ENCODE measurements around the gene EVA1C.
"Not testable (repeated sequence)": the region's sequence is repeated elsewhere in the genome, so short reads cannot be mapped to it uniquely, and the experiment has no call there.

Gene EVA1C, protein sequence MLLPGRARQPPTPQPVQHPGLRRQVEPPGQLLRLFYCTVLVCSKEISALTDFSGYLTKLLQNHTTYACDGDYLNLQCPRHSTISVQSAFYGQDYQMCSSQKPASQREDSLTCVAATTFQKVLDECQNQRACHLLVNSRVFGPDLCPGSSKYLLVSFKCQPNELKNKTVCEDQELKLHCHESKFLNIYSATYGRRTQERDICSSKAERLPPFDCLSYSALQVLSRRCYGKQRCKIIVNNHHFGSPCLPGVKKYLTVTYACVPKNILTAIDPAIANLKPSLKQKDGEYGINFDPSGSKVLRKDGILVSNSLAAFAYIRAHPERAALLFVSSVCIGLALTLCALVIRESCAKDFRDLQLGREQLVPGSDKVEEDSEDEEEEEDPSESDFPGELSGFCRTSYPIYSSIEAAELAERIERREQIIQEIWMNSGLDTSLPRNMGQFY

DNA sequence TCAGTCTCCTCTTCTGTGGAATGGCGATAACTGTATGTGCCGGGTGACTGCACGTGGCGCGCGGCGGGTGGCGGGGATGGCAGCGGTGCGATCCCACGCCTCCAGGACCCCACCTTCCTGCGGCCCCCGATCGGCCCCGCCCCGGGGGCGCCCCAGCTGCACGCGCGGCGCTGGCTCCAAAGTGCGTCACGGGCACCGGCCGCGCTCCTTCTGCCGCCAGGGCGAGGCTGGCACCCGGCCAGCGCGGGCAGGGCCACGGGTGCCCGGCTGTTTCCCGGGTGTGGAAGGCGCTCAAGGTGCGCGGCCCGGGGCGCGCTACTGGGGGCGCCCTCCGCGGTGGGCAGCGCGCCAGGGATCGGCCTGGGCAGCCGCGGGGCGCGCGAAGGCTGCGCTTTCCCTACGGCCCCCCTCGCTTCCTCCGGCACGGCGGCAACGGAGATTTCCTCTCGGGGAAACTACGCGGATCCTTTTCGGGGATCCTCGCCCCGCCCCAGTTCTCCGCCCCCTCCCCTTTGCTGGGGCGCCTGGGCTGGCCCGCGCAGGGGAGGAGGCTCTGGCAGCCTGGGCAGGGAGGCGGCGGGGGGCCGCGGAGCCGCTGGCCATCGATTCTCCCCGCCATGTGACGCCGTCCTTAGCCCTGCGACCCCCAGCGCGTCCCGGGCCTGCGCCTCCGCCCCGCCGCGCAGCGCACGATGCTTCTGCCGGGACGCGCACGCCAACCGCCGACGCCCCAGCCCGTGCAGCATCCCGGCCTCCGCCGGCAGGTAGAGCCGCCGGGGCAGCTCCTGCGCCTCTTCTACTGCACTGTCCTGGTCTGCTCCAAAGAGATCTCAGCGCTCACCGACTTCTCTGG, at the start of gene EVA1C:
TSS of gene EVA1C (plus strand) at position 545 of the 853 bp plus-strand sequence. CDS start at position 693, 148 bp downstream.
- peak; percentile 64 to 68 for DNase-seq (ENCODE audit: low read depth in 2 of 2)

DNA sequence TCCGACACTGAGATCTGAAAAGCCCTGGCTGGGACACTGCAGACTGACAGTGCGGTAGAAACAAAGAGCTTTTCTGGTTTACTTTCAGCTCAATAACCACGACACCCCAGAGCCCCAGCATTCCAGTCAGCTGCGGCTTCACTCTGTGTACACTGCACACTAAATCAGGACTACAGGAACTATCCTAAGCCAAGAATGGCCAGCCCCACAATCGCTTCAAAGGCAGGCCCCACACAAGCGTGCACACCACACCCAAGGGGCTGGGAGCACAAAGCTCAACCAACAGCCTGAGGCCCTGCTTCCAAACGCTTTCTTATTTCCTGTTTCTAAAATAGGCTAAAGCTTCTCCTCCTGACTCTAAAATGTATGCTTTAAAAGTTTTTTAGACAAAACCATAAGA, 48.1 kb upstream of the EVA1C start:
- no peak for DNase-seq (ENCODE audit: low read depth in 2 of 2)

DNA sequence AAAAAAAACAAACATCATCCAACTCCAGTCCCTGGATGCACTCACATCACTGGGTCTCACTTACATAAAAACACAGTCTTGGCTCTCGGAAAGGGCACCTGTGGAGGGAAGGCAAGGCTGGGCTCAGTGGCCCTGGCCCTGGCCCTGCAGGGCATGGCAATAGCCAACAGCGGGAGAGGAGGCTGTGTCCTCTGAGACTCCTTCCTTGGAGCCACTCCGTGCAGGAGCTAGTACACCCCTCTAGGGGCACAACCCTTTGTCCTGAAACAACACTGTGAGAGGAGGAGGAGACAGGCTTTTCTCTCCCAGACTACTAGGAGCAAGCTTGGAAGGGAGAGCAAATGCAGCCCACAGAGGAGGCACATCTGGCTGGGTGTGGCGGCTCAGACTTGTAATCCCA, 47.7 kb upstream of the EVA1C start:
- no peak for DNase-seq (ENCODE audit: low read depth in 2 of 2)

DNA sequence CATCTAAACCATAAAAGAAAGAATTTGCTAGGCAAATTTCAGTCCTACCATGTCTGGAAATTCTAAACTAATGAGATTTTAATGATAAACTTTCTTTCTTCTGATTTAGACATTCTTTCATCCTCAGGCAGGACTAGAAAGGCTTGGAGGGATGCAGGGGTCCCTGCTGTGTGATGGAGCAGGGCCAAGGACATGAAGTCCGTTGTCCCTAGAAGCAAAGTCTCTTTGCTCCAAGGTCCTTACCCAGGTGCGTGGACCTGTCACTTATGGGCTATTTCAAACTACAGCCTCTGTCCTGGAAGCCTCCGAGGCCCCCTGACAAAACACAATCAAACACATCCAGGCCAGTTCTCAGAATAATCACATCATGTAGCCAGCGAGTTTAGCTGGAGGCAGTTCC, 46.3 kb upstream of the EVA1C start:
- no peak for DNase-seq (ENCODE audit: low read depth in 2 of 2)

DNA sequence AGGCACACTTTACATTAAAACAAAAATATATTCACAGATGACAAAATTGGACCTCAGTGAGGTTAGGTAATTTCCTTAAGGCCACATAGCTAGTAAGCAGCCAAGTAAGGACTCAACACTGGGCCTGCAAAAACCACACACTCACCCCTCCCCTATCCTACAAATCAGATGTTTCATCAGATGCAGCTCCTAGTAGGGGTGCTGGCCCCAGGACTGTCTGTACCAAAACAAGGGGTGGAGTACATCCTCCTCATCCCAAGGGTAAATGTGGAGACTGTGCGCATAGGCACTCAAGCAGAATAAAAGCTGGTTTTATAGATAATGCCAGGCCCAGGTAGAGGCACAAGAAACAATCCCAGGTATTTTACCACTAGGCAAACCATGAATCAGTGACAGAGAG, 45.3 kb upstream of the EVA1C start:
- no peak for DNase-seq (ENCODE audit: low read depth in 2 of 2)

DNA sequence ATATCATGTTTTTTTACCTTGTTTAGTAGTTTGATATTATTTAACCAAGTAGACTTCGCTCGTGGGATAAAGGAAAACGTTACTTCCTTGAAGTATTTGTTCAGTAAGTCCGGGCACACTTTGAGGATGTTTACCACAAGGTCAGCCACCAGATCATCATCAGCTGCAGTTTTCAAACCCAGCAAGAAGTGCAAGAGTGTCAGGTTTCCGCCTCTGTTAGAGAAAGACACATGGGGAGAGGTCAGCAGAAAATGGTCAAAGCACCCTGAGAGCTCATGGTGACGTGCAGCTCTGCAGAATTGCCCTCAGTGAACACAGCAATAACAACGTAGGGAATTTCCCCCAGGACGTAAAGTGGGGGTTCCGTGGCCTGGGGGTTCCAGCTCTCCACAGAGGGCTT, 44.1 kb upstream of the EVA1C start:
- no peak for DNase-seq (ENCODE audit: low read depth in 2 of 2)

DNA sequence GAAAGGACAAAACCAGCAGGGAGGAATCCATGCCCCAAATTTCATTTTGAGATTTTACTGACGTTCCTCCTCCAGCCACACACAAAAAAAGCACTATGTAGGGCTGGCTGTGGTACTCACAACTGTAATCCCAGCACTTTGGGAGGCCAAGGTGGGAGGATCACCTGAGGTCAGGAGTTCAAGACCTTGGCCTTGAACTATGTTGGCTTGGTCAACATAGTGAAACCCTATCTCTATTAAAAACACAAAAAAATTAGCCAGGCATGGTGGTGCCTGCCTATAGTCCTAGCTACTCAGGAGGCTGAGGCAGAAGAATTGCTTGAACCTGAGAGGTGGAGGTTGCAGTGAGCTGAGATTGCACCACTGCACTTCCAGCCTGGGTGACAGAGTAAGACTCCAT, 43.5 kb upstream of the EVA1C start:
- DNase-seq (ENCODE audit: low read depth in 2 of 2), result not testable (repeated sequence)

DNA sequence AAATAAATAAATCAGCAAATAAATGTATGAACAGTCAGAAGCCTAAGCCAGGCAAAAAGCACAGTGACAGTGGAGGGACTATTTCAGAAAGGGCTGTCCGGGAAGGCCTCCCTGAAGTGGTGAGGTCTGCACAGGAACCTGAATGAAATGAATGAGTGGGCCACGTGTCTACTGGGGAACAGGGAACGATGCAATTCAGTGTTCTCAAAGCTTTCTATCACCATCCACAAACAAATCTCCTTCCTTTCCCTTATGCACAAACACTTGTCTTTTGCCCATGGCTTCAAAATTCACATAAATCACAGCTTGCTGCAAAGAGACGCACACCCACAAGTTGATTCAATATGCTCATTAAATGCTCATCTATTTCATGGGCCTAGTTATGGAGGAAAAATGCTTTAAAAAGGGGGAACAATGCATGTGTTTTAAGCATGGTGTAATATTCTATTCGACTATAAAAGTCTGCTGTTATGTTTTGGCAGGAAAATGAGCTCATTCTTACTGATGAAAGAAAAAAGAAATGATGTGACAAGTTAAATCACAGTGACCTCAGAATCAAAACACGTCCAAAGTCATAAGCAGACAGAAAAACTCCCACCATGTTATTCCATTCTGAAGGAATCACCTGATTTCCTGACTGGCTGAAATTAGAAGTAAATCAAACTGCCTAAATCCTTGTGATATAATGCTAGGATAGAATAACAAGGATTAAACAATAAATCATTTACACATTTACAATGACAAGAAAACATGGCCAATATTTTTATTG, 41.3 kb upstream of the EVA1C start:
- DNase-seq (ENCODE audit: low read depth in 2 of 2), result no peak

DNA sequence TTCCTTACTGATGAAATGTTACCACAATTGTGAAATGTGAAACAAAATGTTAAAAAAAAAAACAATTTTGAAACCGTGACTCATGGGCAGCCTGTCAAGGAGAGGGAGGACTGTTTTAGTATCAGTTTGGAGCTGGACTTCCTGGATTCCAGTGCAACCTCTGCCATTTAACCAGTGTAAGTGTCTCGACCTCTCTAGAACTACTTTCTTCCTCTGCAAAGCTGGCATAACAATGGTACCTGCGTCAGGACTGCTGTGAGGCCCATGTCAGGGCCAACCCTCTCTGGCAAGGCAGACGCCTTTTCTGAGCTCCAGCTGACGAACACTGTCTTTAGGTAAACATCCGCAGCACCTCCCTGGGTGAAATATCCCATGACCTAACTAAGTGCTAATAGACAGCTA, 40.6 kb upstream of the EVA1C start:
- no peak for DNase-seq (ENCODE audit: low read depth in 2 of 2)

DNA sequence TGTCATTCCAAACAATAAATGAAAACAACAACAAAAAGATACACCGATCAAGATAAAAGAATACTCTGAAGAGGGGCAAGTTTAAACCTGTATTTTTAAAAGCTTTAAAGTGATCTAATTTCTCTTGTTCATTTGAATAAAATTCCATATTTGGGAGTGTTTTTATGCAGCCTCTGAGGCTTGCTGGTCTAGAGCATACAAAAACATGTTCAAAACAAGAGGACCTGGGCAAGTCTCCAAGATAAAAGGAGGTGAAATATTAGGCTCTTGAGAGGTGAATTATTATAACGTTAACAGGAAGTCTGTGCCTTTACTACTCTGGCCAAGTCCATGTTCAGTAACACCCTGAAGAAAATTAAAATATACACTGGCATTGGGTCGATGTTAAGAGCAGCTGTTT, 39.8 kb upstream of the EVA1C start:
- no peak for DNase-seq (ENCODE audit: low read depth in 2 of 2)

DNA sequence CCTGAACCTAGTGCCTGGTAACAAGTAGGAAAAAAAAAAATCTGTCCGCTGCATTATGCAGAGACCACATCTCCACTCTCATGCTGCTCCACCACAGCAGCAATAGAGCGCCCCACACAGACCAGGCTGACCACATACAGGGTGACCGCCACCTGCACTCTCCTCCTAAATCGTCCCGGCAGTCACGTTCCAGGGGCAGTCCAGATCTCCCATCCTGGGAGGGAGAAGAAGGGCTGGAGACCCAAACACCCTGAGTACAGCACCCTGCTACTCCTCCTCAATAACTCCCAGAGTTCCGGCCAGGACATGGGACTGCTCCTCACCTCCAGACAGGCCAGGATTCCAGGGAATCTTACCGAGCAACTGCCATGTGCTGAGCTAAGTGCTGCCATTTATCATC, 35.0 kb upstream of the EVA1C start:
- no peak for DNase-seq (ENCODE audit: low read depth in 2 of 2)

DNA sequence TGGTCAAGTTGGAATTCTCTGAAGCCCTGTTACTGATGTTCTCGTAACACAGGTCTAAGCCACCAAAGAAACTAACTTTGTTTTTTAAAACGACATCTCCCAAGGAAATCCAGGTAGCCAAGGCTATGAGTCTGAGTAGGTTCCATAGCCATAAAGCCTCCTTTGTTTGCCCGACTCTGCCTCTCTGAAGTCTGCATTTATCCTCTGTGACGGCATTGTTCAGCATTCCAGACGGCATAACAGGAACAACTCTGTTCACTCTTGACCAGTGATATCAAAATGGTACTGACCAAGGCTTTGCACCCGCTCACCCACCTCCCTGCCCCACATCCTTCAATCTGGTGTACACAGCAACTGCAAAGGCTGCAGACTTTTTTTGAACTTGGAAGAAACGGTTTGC, 34.5 kb upstream of the EVA1C start:
- DNase-seq (ENCODE audit: low read depth in 2 of 2), result no peak

DNA sequence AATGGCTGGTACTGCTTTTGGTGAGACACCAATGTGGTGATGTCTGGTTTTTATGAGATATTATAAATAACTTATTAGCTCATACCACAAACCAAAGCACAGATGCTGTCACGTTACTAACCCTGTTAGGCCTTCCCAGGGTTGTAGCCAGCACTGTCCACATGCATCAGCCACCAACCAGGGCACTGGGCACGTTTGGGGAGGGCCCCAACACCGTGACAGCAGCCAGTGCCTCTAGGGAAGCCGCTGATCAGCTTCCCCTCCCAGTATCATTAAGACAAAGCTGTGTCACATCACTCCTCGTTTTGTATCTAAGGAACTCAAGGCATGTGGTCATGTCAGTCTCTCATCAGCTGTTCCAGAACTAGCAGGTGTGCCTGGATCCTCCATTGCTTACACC, 33.5 kb upstream of the EVA1C start:
- DNase-seq (ENCODE audit: low read depth in 2 of 2), result no peak

DNA sequence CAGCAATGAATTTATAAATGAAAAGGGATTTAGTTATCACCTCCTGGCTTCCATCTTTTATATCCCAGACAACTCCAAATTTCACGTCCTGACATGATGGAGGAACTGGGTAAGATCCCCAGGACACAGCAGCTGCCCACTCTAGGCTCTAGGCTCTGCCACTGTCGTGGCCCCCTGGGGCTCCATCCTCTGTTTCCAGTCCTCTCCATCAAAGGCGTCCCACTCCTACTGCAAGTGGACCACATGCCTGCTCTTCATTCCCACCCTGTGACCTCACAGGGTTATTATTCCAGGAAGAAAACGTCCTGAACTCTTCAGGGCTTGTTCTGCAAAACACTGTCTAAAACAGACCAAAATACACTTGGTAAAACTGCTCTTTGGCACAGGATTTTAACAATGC, 31.6 kb upstream of the EVA1C start:
- DNase-seq (ENCODE audit: low read depth in 2 of 2), result no peak

DNA sequence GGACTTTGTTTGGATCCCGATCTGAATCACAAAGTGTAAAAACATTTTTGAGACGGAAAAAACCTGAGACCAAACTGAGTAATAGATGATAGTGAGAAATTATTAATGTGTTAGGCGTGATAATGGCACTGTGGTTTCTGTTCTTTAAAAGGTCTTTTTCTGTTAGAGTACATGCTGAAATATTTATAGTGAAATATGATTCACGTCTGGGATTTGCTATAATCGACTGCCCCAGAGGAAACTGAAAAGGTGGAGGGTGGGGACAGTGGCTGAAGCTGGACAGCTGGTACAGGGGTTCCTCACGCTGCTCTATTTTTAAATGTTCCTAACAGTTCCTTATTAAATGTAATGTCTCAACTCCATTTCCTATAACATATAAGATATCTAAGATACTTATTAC, 30.9 kb upstream of the EVA1C start:
- no peak for DNase-seq (ENCODE audit: low read depth in 2 of 2)

DNA sequence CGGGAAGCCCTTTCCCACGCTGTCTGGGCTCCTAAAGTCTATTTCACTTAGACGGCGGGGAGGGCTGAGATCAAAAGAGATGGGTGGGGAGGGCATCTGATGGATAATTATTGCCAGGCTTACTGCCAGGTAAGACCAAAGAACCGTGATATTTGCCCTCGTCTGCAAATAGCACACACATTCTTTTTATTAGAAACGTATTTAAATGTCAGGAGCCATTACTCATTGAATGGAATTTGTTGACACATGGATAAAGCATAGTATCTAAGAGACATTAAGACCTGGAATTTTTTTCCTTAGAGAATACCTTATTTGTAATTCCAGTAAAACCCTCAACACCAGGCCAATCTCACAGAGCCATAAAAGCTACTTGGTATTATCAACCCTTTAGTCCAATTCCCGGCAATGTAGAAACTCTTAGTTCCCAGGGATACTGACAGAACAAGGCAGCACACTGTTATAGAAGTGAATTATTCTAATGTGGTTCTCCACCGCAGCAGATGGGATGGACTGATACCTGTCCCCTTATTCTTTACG, 30.3 kb upstream of the EVA1C start:
- no peak for DNase-seq (ENCODE audit: low read depth in 2 of 2)

DNA sequence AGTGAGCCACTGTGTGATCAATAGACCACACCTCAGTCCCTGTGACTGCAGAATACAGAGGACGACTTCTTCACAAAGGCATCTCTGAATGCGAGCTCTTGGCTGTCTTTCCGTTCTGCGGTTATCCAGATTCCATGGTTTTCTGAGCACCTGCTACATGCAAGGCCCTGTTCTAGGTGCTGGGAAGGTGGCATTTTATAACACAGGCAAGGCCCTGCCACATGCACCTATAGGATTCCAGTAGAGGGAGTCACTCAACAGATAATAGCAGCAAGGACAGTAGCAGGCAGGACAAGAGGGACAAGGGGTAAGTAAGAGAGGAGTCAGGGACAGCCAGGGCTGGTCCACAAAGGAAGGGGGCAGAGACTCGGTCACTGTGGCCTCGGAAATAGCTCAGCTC, 28.7 kb upstream of the EVA1C start:
- DNase-seq (ENCODE audit: low read depth in 2 of 2), result no peak

DNA sequence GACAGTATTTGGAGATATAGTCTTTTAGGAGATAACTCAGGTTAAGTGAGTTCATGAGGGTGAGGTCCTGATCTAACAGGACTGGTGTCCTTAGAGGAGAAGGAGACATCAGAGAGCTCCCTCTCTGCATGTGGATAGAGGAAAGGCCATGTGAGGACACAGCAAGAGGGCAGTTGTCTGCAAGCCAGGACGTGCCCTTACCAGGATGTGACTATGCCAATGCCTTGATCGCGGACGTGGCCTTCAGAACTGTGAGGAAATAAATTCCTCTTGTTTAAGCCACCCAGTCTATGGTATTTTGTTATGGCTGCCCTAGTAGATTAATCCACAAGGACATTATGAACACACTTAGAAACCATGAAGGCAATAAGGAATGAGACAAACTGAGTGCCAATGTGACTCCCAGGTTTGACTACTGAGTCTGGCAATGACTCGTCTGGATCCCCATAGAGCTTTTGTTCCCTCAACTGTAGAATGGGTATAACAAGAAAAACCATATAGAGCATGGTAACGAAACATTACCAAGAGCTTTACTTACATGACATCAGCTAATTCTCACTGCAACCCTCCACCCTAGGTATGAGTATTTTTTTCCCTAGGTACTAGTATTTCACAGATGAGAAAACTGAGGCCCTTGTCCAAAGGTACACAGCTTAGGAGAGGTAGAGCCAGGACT, 26.2 kb upstream of the EVA1C start:
- DNase-seq (ENCODE audit: low read depth in 2 of 2), result no peak

DNA sequence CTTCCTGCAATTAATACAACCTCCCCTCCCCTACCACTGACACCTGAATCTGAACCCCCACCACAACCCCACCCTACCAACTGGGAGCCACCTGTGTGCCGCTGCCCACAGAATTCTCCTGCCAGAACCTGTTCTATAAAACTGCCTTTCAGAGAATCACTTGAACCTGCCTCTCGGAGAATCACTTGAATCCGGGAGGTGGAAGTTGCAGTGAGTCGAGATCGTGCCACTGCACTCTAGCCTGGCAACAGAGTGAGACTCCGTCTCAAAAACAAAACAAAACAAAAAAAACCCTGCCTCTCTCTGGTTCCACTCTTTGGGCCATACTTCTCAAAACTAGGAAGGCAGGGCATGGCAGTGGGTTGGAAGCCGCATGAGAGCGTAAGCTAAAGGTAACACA, 25.4 kb upstream of the EVA1C start:
- no peak for DNase-seq (ENCODE audit: low read depth in 2 of 2)

DNA sequence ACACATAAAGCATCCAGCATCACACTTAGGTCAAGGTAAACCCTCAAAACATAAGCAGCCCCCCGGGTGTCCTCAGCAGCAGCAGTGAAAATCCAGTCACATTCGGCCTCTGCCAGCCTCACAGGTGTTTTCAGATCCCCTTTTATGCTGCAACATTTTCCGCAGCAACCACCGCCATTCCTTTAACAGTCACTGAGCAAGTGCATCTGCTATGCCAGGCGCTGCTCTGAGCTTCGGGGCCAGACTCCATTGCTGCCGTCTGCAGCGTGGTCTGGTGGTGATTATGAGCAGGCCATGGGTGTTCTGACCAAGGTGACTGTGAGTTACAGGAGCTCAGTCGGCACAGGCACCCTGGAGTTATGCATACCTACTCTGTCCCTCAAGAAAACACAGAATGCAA, 24.2 kb upstream of the EVA1C start:
- DNase-seq (ENCODE audit: low read depth in 2 of 2), result no peak

DNA sequence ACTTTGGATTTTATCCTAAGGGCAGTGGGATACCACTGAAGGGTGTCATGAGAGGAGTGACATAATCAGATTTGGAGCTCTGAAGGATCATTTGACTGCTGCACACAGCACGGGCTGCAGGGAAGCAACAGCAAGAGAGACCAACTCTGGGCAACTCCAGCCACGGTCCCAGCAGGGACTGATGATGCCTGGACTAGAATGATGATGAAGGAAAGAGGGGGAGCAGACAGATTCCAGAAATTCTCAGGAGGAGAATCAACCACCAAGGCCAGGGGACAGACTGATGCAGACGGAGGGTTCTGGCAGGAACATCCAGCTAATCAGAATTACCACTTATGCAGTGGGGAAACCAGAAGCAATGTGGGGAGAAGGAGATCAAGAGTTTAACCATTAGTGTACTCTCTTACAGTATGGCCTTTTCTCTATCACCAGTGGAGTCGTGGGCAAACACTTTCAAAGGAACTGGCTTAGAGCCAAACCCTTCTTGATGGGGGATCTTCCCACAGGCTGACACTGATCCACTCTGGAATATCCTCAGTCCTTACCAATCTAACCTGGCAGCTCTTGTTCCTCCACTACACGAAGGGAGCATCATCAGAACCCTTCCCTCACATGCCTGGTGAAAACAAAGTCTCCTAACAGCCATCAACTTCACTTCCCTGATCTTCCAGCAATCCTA, 23.0 kb upstream of the EVA1C start:
- no peak for DNase-seq (ENCODE audit: low read depth in 2 of 2)
